GM19099 (cell line): ENCODE measurements around the gene LCT.

Experiments
- POLR2A ChIP-seq: IDR thresholded peaks from 3 replicates; pipeline ENCODE4 v1.6.1; 2011; ENCODE audit warnings: low read depth; ENCODE audit not compliant: insufficient read length; ENCODE audit errors: extremely low read depth

LCT gene

GRCh38 chr2:135844301-135844895 is 7.4 kb upstream of the LCT start:
- no peak for TF ChIP-seq POLR2A

- TF ChIP-seq POLR2A = no peak
Observed at GRCh38 chr2:135843671-135844070, 6.7 kb upstream of the LCT start.

- no peak for TF ChIP-seq POLR2A
Observed at GRCh38 chr2:135840601-135841000, 3.6 kb upstream of the LCT start.

- no peak for TF ChIP-seq POLR2A
Observed at GRCh38 chr2:135839713-135840112, 2.7 kb upstream of the LCT start.

- TF ChIP-seq POLR2A = no peak
Observed at GRCh38 chr2:135838502-135838901, 1.5 kb upstream of the LCT start.

GRCh38 chr2:135832891-135833290 is 4.1 kb downstream of the LCT start:
- no peak for TF ChIP-seq POLR2A

GRCh38 chr2:135831180-135831812 is 5.7 kb downstream of the LCT start:
- no peak for TF ChIP-seq POLR2A

- no peak for TF ChIP-seq POLR2A
Observed at GRCh38 chr2:135829378-135830135, 7.4 kb downstream of the LCT start.

GRCh38 chr2:135826544-135826943 is 10.4 kb downstream of the LCT start:
- no peak for TF ChIP-seq POLR2A

- TF ChIP-seq POLR2A = no peak
Observed at GRCh38 chr2:135825550-135826176, 11.3 kb downstream of the LCT start.

GRCh38 chr2:135825131-135825530 is 11.9 kb downstream of the LCT start:
- TF ChIP-seq POLR2A = no peak

- no peak for TF ChIP-seq POLR2A
Observed at GRCh38 chr2:135822855-135823254, 14.1 kb downstream of the LCT start.

- TF ChIP-seq POLR2A = no peak
Observed at GRCh38 chr2:135821190-135821589, 15.8 kb downstream of the LCT start.

- TF ChIP-seq POLR2A = no peak
Observed at GRCh38 chr2:135820003-135820618, 16.9 kb downstream of the LCT start.

- TF ChIP-seq POLR2A = no peak
Observed at GRCh38 chr2:135818937-135819610, 17.9 kb downstream of the LCT start.
